Measurements from ENCODE around the gene EPDR1. TPM values are rescaled to one million over a fixed set of nuclear protein-coding genes. Genes with fewer than 3 reads are reported as not detected.
"Not testable (repeated sequence)": the region's sequence is repeated elsewhere in the genome, so short reads cannot be mapped to it uniquely, and the experiment has no call there.

The EPDR1 gene
- total RNA-seq, 1 donor from 2014 or later, result 7.9 TPM

- DNase-seq (ENCODE audit: low spot score), result no peak
- no peak for ATAC-seq
These were observed 7.5 kb downstream of the EPDR1 start for GRCh38 chr7:37927773-37928444.

DNA sequence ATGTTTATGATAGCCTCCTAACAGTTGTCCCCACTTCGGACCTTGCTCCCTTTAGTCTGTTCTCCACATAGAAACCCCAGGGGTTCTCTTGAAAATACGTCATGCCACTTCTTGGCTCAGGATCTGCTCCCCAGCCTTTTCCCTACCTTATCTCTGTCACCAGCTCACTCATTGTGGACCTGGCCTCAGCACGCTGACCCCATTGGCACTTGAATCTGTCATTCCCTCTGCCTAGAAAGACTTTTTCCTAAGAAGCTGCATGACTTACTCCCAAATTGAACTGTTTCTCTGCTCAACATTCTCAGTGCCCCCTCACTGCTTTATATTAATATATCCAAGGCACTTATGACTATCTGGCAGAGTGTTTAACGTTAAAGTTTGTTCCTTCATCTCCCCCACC, 8.4 kb downstream of the EPDR1 start:
- DNase-seq (ENCODE audit: low spot score) (no peak), ATAC-seq (no peak)

DNA sequence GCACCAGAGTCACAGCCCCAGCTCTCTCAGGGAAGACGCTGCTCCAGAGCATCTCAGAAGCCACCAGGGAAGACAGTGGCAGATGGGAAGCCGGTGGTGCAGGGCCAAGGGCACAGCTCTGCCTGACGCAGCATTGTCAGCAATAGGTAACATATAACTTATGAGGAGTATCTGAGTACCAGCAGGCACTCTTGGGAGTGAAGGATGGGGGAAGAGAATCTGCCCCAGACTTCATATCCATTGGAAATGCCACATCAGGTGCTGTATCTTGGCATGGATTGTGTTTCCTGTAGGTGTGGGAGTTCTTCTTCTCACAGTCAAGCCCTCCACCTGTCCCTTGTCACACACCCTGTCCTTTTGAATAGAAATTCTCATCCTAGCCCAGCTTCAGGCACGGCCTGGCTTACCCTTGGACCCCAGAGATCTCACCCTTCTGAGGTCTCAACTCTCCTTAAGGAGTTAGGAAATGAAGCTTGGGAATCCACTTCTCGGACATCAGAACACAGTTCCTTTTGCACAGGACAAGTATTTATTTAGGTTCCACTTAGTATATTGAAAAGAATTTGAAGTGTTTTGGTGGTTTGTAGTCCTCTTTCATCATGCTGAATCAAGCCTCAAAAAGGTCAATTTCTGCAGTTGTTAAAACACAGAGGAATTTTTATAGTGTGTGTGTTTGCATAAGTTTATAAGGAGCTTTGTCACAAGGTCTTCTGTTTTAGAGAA, 9.9 kb downstream of the EPDR1 start:
- DNase-seq (ENCODE audit: low spot score) (no peak), ATAC-seq (no peak)

DNA sequence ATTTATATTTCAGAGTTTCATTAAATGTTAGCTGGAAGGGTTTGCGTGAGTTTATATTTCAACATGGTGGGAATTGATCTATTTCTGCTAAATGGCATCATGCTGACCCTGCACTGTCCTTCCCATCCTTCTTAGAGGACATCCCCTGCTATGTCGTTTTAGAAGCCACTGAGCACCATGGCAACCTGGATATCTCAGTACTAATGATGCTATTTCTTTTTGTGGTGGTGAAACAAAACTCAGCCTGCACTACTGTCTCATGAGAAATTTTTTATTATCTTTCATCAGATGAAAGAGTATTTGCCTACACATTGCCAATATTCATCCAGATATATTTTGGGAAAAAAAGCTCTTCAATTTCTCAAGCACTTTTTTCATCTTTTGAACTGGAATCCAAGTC, 12.1 kb downstream of the EPDR1 start:
- DNase-seq (ENCODE audit: low spot score), result no peak
- no peak for ATAC-seq

DNA sequence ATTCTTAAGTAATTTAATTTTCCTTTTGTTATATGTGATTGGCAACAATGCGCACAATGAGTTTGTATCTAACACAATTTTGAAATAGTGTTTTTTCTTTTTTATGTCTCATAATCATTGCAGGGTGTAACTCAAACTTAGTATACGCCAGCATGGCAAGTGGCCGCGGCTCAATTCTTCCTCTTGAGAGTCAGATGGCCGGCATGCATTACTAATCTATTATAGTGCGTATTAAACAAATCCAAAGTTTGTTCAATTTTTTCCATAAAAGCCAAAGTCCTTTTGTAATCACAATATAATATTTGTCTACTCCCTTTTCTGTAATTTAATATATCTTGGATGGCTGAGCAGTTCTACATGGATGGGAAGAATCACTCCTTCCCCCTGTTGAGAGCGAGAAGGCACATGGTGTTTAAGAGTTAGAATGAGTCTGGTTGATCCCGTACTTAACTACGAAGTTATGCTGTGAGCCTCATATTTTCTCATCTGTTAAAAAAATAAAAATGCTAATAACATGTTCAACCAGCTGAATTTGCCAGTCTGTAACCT, 12.7 kb downstream of the EPDR1 start:
- DNase-seq (ENCODE audit: low spot score), result no peak
- ATAC-seq, result no peak

DNA sequence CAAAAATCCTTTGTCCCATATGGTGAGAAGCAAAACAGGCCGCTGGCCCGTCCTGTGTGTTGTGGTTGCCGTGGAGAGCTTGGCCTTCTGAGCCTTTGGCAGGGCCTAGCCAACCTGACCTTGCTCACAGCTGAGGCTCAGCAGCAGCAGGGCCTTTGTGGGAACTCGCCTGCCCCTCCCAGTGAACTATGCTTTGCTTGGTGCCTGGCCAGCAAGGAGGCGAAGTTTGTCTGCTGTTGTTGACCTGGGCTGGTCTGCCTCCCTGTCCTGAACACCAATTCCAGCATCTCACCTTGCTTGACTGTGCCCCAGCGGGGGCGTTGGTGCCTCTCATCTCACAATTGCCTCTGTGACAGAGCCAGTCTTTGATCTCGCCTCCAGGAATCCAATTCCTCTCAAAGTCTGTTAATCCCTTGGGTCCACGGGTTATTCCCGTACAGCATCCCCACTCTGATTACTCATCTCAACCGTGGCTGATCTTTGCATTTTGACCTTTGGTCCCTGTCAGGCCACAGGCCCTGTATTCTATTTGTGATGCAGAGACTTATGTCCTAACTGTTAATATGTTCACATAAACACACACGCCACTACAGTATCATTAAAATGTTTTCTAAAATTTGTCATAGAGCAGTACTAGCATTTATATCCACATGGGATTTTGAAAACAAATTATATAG, 22.6 kb downstream of the EPDR1 start:
- ATAC-seq (peak; percentile 97), DNase-seq (ENCODE audit: low spot score) (peak; percentile 83)

- ATAC-seq, result no peak
- DNase-seq (ENCODE audit: low spot score), result no peak
These were observed 23.7 kb downstream of the EPDR1 start for GRCh38 chr7:37943905-37944736.

- DNase-seq (ENCODE audit: low spot score), result no peak
- no peak for ATAC-seq
These were observed 24.3 kb downstream of the EPDR1 start for GRCh38 chr7:37944737-37945054.

- DNase-seq (ENCODE audit: low spot score), result no peak
- no peak for ATAC-seq
These were observed 24.9 kb downstream of the EPDR1 start for GRCh38 chr7:37945336-37945735.

DNA sequence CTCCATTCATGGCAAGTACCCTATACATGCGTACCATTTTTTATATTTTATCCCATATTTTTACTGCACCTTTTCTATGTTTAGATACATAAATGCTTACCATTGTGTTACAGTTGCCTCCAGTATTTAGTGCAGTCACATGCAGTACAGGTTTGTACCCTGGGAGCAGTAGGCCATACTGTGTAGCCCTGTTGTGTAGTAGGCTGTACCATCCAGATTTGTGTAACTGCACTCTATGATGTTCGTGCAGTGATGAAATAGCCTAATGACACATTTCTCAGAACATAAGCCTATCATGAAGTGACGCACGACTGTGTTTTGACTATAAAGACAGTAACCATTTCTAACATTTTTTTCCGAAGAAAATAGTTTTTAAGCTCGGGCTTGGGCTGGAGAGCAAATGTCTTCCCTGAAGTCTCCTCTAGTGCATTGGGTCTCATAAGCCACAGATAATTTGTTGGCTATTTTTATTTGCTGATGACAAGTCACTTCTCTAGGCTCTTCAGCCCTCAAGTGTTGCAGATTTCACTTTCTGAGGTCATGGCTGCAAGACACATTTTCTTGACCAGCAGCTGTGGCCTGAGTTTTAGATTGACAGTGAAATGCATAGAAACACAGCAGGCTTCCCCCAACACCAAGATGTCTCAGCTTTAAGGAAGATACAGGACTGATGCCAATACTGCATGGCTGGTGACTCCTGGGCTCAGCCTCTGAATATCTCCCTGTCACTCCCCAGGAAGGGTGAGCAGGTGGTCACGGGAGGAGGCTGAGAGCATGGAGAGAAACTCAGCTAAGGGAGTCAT, 26.9 kb downstream of the EPDR1 start:
- DNase-seq (ENCODE audit: low spot score), result no peak
- ATAC-seq, result no peak

DNA sequence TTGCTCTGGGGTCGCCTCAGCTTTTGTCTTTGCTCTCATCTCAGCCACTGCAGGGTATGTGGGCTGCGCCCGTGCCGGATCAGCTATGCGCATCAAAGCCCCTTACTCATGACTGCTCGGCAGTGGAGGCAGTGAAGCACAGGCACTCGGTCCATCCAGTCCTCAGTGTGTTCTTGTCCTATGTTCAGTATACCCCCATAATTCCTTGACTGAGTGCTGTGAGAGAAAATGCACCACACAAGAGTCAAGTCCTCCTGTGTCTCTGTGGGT, 27.4 kb downstream of the EPDR1 start:
- DNase-seq (ENCODE audit: low spot score), result no peak
- ATAC-seq, result no peak

DNA sequence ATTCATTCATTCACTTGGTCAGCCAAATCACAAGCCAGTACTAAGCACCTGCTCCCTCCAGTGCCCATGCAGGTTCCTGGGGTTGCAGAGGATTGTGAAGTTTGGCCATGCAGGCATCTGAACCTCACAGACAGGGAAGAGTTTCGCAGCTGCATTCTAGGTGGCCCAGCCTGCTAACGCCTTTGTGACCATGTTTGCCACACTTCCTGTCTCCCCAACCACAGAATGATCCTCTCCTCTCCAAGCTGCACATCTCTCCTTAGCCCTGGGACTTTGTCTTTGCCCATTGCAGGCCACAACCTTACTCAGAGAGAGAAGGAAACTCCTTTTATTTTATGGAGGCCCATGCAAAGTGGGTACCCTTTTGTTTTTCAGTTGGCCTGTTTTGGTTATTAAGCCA, 31.8 kb downstream of the EPDR1 start:
- DNase-seq (ENCODE audit: low spot score), result no peak
- ATAC-seq, result no peak

DNA sequence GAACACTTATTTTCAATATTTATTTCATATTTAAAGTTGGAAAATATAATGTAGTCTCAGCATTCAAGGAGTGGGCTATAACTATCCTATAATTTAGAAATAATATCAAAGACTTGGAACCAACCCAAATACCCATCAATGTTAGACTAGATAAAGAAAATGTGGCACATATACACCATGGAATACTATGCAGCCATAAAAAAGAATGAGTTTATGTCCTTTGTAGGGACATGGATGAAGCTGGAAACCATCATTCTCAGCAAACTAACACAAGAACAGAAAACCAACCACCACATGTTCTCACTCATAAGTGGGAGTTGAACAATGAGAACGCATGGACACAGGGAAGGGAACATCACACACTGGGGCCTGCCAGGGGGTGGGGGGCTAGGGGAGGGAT, 33.8 kb downstream of the EPDR1 start:
- DNase-seq (ENCODE audit: low spot score); ATAC-seq: not testable (repeated sequence)

DNA sequence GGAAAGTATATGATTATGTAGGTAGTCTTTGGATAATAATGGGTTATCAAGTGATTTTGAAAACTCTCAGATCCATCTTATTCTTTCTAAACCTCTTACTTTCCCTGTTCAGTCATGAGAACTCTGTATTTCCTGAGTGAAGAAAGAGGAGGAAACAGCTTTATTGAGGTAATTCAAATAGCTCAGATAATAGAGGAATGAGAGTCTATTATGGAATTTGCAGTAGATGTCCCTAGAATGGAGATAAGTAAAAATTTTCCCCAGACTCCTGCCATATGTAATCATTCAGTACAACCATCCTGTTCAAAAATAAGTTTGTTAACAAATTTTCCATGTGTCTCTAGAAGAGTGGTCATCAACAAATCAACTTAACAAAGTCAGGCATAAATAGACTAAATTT, 36.4 kb downstream of the EPDR1 start:
- no peak for DNase-seq (ENCODE audit: low spot score)
- ATAC-seq, result no peak

GRCh38 chr7:37957221-37957970, 37.0 kb downstream of the EPDR1 start:
- ATAC-seq, result no peak

GRCh38 chr7:37960483-37960882, 40.0 kb downstream of the EPDR1 start:
- no peak for DNase-seq (ENCODE audit: low spot score)
- no peak for ATAC-seq

More at GRCh38 chr7:37957221-37957970, 37.0 kb downstream of the EPDR1 start:
- DNase-seq (ENCODE audit: low spot score), result no peak

GRCh38 chr7:37961251-37961650, 40.8 kb downstream of the EPDR1 start:
- DNase-seq (ENCODE audit: low spot score) (no peak), ATAC-seq (no peak)

DNA sequence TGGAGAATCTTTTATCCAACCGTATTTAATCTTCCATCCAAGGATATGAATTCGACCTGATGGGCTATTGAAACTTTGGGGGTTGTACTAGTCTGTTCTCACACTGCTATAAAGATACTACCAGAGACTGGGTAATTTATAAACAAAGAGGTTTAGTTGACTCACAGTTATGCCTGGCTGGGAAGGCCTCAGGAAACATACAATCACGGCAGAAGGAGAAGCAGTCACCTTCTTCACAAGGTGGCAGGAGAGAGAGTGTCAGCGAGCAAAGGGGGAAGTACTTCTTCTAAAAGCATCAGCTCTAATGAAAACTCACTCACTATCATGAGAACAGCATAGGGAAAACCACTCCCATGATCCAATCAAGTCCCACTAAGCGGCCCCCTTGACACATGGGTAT, 43.8 kb downstream of the EPDR1 start:
- DNase-seq (ENCODE audit: low spot score), result no peak
- ATAC-seq, result no peak

- DNase-seq (ENCODE audit: low spot score) (no peak), ATAC-seq (no peak)
These were observed 49.8 kb downstream of the EPDR1 start for GRCh38 chr7:37970211-37970610.

- no peak for ATAC-seq
- DNase-seq (ENCODE audit: low spot score), result no peak
These were observed 51.1 kb downstream of the EPDR1 start for GRCh38 chr7:37971491-37971890.

Data from left lobe of liver (tissue), 2 donors.